ENCODE measurements around the gene DIPK1C.

Gene DIPK1C

DNA sequence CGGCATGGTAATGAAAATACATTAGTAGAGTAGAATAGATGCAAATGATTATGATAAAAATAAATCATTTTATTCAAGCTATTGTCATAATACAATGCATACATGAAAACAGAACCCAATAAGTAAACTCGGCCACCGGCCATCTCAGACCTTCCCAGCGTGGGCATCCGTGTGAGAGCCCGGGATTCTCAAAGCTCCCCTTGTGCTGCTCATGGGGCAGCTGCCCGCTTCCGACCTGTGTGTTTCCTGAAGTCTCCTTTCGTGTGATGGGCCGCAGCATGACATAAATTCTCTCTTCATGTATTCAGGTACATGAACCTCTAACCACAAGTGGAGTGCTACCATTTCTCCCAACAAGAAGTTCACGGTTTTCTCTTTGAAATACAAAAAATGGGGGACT, 25.6 kb upstream of the DIPK1C start:
- DNase-seq (ENCODE audit: low read depth), result no peak

DNA sequence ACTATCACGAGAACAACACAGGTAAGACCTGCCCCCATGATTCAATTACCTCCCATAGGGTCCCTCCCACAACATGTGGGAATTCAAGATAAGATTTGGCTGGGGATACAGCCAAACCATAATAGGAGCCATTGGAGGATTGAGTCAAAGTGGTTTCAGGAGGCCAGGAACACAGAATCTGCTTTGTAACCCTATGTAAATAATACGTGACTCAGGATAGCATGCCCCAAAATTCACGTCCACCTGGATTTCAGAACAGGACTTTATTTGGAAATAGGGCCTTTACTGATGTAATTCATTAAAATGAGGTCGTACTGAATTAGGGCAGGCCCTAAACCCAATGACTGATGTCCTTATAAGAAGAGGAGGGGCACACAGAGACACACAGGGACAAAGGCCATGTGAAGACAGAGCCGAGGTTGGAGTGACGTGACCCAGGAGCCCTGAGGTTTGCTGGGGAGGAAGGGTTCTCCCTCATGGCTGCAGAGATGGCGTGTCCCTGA, 23.1 kb upstream of the DIPK1C start:
- no peak for DNase-seq (ENCODE audit: low read depth)

DNA sequence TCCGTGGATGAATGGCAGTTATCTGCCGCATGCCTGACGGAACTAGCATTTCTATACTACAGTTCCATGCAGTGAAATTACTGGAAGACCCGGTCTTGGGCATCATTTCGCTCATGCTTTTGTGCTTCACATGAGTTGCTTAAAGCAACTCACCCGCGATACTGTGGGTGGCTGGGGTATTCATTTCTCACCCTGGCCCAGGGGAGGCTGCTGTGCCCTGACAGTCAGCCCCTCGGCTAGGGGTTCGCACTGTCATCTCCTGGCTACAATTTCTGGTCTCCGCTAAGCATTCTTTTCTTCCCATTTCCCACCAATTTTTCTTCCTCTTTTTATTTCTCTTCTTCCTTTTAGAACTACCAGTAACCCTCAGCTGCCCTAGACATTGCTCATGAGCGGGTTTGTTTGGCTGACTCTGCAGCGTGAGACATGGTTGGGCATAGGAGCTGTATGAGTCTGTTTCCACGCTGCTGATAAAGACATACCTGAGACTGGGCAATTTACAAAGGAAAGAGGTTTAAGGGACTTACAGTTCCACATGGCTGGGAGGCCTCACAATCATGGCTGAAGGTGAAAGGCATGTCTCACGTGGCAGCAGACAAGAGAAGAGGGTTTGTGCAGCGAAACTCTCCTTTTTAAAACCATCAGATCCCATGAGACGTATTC, 22.5 kb upstream of the DIPK1C start:
- no peak for DNase-seq (ENCODE audit: low read depth)

DNA sequence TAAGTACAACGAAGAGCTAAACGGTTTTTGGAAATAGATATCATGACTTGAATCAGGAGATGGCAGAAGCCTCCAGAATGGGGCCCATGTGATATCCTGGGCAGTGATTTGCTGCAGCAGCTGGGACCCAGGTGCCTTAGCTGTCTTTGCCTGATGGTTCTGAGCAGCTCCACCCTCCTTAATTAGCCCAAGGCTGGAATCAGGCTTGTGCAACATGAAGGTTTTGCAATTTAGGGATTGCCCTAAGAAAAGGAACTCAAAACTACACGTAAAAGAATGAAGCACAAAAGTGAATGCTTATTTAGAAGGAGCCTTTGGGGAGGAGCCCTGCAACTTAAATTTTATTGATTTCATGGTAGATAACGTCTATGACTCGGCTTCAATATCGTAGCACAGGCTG, 21.8 kb upstream of the DIPK1C start:
- no peak for DNase-seq (ENCODE audit: low read depth)

DNA sequence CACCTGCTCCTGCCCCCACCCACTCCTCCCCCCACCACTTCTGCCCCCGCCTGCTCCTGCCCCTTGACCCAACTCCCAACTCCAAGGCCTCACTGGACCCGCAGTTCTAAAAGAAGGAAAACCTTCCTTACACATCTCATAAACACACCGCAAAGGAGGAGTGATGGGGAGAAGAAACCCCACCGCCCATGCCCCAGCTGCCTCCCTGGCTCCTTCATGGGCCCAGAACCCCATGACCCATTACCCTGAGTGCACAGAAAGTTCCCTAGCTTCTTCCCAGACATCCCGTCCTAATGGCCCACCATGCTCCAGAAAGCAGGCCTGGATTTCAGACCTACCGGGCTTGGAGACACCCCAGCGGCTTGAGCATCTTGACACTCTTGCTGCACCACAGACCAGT, 21.2 kb upstream of the DIPK1C start:
- no peak for DNase-seq (ENCODE audit: low read depth)

DNA sequence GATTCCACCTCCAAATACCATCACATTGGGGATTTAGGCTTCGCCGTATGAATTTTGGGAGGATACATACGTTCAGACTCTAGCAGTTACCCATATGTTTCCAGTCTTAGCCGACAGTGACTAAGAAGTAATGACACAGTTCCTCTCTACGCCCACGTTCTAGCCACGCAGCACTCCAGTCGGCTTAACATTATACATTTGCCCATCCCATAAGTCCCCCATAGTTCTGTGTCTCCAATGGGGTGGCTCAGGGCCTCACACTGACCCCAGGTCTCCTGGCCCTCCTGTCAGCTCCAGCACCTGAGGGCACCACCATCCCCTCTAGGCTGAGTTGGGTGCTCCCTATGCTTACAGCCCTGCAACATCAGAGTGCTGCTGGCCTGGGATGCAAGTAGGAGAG, 20.7 kb upstream of the DIPK1C start:
- DNase-seq (ENCODE audit: low read depth), result no peak

DNA sequence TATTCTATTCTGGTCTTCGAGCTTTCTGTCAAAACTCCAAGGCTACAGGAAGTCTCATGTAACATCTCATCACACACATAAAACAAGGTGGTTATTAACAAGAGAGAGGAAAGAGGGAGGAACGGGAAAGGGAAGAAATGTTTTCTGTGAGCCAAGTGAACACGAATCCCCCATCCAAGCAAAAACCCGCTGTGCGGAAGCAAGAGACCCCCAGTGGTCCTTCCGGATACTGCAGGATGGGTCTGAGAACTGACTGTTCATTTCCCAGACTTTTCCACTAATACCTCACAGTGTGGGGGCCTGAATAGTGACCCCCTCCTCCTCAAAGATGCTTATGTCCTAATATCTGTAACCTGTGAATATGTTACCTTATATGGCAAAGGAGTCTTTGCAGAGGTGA, 19.0 kb upstream of the DIPK1C start:
- DNase-seq (ENCODE audit: low read depth), result no peak

DNA sequence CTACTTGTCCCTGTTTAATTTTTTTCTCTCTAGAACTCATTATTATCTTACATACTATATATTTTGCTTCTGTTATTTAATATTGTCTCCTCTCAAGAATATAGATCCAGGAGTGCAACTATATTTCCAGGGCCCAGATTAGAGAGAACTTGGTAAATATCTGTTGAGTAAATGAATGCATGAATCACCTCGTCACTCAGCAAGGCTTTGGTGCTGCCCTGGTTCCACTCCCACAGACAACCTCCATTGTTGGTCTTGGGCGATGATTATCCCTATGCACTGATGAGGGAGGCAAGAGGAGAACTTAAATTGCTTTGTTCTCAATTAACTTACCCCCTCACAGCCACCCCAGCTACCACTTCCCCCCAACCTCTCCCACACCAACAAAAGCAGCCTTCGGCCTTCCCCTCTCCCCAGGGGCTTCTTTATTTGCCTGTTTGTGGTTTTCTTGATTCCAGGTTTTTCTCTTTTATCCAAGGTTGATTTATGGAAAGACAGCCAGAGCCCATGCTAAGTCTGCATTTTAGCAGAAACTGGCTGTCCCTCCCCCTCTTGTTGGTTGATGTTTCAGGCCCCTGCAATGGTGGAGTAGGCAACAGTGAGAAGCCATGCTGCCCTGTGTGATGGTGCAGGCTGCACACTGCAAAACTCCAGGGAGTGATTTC, 17.0 kb upstream of the DIPK1C start:
- DNase-seq (ENCODE audit: low read depth), result no peak

DNA sequence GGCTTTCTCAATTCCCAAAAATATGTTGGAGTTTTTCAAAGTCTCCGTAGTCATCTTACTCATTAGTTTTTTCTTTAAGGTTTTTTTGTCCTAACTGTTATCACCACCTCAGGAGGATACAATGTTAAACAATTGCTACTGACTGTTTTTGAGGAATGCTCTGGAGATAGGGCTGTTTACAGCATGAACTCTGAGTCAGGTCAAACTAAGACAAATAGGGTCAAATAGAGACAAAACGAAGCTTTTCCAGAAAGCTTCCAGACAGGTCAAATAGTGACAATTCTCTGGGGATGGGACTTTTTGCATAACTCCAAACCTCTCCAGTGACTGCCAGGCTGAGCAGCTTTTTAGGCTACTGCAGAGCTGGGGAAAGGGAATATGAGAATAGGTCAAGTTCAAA, 15.2 kb upstream of the DIPK1C start:
- DNase-seq (ENCODE audit: low read depth), result no peak

DNA sequence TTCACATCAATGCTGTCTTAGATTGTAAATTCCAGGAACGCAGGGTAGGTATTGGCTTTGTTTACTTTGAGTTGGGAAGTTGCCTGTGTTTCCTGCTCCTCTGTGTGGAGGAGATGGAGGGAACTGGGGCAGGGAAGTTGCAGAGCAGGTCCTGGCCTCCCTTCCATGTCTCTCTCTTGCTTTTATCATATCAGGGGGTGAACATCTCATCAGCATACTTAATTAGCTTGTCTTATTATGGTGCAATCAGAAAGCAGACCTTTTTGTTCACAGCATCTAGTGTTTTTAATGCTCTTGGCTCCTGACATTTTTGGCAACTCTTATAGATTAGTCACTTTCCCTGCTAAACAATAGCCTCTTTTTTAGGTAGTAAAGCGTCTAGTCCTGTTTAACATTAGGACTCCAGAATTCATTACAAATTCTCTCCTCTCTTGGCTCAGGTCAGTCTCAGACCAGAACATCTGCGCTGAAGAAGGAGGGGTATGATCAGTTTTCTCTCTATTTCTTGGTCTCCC, 11.5 kb upstream of the DIPK1C start:
- no peak for DNase-seq (ENCODE audit: low read depth)

DNA sequence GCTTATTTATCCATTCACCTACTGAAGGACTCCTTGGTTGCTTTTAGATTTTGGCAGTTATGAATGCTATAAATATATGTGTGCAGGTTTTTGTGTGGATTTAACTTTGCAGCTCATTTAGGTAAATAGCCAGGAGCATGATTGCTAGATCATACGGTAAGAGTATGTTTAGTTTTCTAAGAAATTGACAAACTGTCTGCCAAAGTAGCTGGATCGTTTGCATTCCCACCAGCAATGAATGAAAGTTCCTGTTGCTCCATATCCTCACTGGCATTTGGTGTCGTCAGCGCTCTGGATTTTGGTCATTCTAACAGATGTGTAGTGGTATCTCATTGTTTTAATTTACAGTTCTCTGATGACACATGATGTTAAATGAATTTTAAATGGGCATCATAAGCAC, 8.7 kb upstream of the DIPK1C start:
- DNase-seq (ENCODE audit: low read depth), result no peak

DNA sequence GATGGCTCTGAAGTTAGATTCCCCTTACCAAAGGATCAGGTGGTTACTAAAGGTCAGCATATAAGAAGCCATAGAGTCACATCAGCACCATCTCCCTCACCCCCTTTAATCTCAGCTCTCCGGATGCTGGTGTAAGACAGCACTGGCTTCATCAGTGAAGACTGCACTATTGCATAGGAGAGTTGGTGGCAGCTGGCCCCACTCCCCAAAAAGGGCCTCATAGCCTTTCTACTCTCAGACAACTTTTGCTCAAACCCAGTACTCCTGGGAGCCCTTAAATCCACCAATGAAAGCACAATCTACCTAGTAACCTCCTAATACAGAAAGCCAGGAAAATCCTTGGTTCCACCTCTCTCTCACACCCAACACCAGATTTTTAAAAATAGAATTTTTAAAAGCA, 6.9 kb upstream of the DIPK1C start:
- no peak for DNase-seq (ENCODE audit: low read depth)

DNA sequence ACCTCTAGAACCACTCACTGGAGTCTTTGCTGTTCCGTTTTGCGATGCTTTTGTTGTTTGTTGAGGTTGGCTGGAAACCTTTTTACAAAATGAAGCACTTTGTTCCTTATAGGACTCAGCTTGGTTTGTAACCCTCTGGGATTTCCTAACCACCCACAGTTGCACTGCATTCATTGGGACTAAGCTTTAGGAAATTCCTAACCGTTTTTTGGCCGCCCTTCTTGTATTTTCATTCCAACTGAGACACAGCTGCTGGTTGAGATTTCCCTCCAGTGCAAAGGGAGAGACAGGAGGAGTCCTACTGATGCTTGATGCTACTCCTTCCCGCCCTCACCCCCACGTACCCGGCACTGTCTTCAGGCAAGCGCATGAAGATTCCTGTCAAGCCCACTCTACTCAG, 6.1 kb upstream of the DIPK1C start:
- no peak for DNase-seq (ENCODE audit: low read depth)

DNA sequence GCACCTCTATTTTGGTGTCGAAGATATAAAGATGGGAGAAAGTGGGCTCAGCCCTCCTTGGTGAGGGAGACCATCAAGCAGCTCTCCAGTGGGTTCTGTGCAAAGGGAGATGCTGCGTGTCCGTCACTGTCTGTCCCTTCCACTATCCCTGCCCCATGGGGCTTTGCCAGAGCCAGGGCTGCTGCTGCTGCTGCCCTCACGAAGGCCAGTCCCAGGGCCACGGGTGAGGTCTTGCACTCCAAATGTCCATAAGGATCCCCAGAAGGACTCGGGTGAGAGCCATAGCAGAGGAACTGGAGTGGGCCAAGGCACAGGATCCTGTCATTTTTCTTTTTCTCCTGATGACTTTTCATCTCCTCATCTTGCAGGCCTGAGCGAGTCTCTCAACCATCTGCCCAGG, 3.7 kb upstream of the DIPK1C start:
- no peak for DNase-seq (ENCODE audit: low read depth)

DNA sequence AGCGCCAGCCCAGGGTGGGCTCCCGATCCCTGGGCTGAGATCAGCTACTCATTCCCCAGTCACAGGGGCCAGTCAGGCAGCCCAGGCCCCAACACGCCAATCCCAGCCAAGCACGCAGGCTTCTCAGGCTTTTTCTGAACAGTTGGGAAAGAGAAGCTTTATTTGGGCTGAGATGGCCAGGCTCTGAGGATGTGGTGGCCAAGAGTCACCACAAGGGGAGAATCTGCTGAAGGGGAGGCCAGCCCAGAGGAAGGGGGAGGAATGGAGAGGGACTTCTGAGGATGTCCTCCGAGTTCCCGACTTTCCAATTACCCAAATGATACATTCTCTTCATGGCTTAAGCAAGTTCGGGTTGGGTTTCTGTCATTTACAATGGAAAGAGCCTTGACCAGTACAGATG, 2.8 kb upstream of the DIPK1C start:
- no peak for DNase-seq (ENCODE audit: low read depth)

DNA sequence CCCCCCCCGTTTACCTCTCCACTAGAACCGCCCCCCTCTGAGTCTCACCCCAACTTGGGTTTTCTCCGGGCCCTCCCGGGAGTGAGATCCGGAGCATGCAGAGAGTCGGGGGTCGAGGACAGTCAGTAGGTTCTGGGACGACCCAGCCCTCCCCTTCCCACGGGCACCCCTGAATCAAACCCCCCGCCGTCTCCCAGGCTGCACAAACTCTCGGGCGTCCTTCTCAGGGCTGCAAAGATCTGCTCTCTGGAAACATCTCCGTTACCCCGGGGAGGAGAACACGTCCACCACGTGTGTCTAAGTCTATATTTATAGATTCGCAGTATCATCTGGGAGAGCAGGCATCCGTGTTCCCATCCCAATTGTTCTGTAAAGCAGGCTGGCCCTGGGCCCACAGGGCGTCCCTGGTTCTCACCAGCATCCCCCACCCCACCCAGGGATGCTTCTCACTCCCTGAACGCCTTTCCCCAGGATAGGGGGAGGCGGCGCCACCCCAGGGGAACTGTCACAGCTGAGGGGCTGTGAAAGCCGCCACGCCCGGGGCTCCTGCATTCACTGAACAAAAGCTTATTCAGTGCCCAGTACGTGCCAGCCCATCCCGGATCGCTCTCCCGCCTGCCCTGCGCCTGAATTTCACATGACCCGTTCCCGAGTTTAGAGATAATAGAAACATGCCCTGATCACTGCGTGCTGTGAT, 765 bp upstream of the DIPK1C start:
- no peak for DNase-seq (ENCODE audit: low read depth)

DNA sequence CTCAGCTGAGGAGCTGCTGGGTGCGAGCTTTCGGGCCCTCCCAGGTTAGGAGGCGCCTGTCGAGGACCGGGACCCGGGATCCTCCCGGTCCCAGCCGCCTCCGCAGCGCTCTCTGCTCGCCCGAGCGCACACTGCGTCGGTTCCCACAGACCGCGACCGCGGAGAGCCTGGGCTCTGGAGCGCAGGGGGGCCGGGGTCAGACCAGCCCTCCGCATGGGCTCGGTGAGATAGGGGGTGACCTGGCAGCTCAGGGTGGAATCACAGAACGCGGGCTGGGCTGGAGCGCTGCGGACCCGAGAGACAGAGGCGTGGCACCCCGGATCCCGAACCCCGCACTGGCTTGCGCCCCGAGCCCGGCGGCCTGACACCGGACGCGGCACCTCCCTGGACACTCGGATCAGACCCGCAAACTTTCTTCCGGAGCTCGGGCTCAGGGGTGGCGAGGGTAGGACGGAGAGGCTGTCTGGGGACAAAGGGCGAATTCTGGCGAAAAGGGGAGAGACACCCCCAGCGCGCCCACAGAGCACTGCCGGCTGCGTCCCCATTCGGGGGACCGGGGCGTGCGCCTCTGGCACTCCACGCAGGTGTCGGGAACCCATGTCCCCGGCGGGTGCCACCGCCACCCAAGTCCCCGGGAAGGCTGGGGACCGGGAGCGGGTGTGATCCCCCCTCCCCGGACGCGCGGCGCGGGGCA, 612 bp downstream of the DIPK1C start:
- DNase-seq (ENCODE audit: low read depth), result no peak

DNA sequence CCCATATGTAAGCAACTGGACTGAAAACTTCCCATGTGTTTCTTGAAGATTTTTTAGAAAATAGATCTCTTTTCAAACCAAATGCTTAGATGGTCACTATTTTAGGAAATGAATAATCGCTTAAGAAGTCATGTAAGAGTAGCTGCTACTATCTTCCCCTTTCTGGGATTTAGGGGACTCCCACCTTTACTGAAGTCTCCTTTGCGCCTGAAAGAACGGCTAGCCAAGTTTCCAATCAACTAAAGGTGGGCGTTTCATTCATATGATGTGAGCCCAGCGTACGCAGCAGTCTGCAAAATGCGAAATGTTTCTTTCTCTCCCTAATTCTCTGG, 1.1 kb downstream of the DIPK1C start:
- no peak for DNase-seq (ENCODE audit: low read depth)

DNA sequence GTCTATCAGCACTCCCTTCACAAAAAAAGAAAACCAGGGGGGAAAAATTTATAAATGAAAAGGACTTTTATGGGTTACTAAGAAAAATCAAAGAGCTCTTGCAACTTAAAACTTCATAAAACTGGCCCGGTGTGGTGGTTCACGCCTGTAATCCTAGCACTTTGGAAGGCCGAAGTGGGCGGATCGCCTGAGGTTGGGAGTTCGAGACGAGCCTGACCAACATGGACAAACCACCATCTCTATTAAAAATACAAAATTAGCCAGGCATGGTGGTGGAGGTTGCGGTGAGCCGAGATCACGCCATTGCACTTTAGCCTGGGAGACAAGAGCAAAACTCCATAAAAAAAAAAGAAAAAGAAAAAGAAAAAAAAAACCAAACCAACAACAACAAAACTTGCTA, 1.7 kb downstream of the DIPK1C start:
- no peak for DNase-seq (ENCODE audit: low read depth)

DNA sequence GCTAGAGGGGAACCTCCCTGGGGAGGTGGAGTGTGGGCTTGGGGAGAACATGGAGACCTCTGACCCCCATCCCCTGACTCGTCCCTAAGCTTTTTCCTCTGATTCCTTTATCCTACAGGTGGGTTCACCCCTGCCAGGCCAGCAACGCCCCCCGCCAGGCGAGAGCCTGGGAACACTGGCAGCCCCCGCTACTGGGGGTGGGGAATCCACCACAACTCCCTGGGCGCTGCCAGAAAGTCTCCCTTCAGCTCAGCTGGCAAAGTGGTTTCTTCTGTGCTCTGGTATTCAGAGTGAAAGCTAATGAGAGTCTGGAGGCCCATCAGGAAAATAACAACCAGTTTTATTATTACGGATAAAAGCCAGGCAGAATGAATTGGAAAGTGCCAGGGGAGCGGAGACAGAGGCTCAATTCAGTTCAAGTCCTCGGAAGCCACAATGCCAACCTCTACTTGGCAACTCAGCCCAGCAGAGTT, 2.8 kb downstream of the DIPK1C start:
- no peak for DNase-seq (ENCODE audit: low read depth)

DNA sequence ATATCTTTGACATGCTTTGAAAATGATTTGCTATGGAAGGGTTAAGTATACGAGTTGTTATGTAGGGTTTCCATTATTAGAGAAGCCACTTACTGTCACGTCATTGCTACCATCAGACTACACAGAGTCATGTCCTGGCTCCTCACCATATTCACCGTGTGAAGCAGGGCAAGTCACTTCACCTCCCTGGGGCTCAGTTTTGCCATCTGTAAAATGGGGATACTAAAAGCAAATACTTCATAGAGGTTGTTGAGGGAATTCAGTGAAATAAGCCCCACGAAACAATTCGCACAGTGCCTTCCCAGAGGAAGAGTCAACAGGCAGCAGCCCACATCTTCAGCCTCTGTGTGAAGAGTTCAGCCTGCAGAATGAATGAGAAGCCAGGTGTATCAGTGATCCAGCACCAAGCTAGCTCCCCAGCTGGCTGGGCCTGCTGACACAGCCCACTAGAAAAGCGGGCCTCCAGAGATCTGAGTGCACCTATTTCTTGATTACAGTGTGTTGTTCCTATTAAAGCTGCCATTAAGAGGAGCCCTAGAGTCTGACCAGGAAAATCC, 3.4 kb downstream of the DIPK1C start:
- DNase-seq (ENCODE audit: low read depth), result no peak

DNA sequence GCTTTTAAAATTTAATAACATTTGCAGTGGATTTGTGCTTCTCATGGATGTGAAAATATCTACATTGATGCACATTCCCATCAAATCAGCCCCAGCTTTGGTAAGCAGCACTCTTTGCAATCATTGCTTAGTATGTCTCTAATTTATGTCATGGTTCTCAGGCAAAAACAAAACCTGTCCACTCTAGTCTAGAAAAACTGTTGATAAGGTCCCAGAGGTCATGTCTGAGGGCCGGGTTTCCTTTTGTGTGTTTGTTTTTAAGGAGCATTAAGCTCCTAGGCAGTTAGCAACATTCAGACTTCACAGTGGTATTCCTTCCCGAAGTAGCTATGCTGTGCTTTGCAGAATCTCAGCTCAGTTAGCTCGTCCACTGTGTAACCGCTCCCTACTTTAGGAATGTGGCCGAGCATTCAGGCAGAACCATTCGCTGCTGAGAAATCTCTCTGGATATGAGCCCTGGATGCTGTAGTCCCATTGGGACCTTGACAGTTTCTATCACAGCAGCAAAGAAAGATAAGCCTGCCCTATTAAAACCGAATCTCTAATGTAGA, 4.0 kb downstream of the DIPK1C start:
- no peak for DNase-seq (ENCODE audit: low read depth)

Measured in activated T-helper 9 cell treated with anti-CD3 and anti-CD28 coated beads, Interleukin-2, amount 50 U/mL, for 16 hours (primary cell).